Kidney glomerular epithelial cell (primary cell): ENCODE data around the gene CNGA4.
"Not testable (repeated sequence)": the region's sequence is repeated elsewhere in the genome, so short reads cannot be mapped to it uniquely, and the experiment has no call there.

Source experiments
- DNase-seq: peaks from one replicate; lab custom pipeline; 2025; lab: John Stamatoyannopoulos, UW

Gene CNGA4

GRCh38 chr11:6268820-6269219, 29.9 kb downstream of the CNGA4 start:
- DNase-seq, result no peak

GRCh38 chr11:6269994-6270393, 31.1 kb downstream of the CNGA4 start:
- DNase-seq, result no peak

- DNase-seq, result no peak
These were observed 31.8 kb downstream of the CNGA4 start for GRCh38 chr11:6270584-6271246.

GRCh38 chr11:6271598-6271997, 32.7 kb downstream of the CNGA4 start:
- DNase-seq, result no peak

DNA sequence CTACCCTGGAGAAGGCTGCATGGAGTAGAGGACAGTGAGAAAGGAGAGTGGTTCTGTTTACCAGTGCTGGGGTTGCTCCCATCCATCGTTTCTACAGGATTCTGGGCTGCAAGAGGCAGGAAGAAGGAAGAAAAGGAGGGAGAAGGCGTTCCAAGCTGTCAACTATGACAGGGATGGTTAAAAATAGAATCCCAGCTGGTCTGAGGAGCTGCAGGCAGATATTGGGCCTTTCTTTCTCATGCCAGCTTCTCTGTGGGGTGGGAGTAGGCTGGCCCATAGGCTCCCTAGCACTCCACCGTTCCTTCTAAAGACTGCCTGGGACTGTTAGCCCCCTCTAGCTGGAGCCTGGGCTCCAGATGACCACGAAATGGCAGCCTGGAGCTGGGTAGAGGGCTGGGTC, 34.3 kb downstream of the CNGA4 start:
- no peak for DNase-seq

DNA sequence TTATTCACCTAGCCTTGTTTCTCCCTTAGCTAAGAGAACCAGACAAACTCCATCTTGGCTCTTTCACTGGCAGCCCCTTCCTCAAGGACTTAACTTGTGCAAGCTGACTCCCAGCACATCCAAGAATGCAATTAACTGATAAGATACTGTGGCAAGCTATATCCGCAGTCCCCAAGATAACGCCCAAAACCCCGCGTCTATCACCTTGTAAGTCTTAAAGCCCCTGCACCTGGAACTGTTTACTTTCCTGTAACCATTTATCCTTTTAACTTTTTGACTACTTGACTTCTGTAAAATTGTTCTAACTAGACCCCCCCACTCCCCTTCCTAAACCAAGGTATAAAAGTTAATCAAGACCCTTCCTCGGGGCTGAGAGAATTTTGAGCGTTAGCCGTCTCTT, 41.9 kb downstream of the CNGA4 start:
- not testable (repeated sequence) for DNase-seq

DNA sequence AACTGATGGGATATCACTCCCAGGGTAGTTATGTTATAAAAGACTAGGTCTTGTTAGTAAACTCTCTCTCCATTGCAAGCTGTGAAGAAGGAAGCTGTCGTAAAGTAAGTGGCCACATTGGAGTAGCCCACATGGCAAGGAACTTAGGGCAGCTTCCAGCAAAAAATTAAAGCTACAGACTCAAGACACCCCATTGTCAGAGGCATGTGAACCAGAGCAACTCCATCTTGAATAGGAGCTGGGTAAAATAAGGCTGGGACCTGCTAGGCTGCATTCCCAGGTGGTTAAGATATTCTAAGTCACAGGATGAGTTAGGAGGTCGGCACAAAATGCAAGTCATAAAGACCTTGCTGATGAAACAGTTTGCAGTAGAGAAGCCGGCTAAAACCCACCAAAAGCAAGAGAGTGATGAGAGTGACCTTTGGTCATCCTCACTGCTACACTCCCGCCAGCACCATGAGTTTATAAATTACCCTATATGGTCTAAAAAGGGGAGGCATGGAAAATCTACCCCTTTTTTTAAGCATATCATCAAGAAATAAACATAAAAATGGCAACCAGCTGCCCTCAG, 44.6 kb downstream of the CNGA4 start:
- DNase-seq, result no peak

GRCh38 chr11:6284250-6284649, 45.4 kb downstream of the CNGA4 start:
- DNase-seq, result no peak

- DNase-seq, result no peak
These were observed 46.1 kb downstream of the CNGA4 start for GRCh38 chr11:6285019-6285418.
